GM12865 (cell line): ENCODE data around the gene TAS2R46.
"Not testable (repeated sequence)": the region's sequence is repeated elsewhere in the genome, so short reads cannot be mapped to it uniquely, and the experiment has no call there.

Experiments
- DNase-seq: peaks from one replicate; pipeline ENCODE4 v3.0.0; 2010; ENCODE audit warnings: low read depth
- H3K4me3 ChIP-seq: 2 replicates; pipeline ENCODE4 v1.5.1; 2011; ENCODE audit warnings: mild to moderate bottlenecking, low read depth, low read length, control low read depth
- TF ChIP-seq, protein P1 (sequence below): IDR thresholded peaks from 2 replicates; pipeline ENCODE4 v1.5.1; 2011; ENCODE audit warnings: low read length, control low read depth, low read depth, inconsistent platforms; ENCODE audit not compliant: insufficient read depth; ENCODE audit errors: missing control alignments

Gene TAS2R46, protein sequence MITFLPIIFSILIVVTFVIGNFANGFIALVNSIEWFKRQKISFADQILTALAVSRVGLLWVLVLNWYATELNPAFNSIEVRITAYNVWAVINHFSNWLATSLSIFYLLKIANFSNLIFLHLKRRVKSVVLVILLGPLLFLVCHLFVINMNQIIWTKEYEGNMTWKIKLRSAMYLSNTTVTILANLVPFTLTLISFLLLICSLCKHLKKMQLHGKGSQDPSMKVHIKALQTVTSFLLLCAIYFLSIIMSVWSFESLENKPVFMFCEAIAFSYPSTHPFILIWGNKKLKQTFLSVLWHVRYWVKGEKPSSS

DNA sequence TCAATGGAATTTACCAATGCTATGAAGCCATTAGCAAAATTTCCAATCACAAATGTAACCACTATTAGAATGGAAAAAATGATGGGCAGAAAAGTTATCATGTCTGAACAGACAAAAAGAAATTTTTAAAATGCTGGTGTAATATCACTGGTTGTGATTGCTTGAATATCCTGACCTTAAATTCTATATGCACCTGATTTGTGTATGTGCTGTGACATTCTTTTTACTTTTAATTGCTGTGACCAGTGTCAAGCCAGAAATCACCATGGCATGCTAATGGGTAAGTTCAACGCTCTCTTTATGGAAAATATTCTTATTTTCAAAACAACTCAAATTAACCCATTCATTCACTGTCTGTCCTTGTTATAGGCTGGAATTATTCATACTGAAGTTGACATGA, at the start of gene TAS2R46:
Gene TAS2R46 (minus strand): TSS at position 101 of the 400 bp plus-strand sequence. CDS start 0 bp downstream, at position 101.
- H3K4me3 ChIP-seq, DNase-seq: not testable (repeated sequence)

DNA sequence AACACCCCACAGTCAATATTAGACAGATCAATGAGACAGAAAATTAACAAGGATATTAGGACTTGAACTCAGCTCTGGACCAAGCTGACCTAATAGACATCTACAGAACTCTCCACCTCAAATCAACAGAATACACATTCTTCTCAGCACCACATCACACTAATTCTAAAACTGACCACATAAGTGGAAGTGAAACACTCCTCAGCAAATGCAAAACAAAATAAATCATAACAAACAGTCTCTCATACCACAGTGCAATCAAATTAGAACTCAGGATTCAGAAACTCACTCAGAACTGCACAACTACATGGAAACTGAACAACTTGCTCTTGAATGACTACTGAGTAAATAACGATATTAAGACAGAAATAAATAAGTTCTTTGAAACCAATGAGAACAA, 49.1 kb upstream of the TAS2R46 start:
- not testable (repeated sequence) for H3K4me3 ChIP-seq
- DNase-seq, result peak; percentile 30

DNA sequence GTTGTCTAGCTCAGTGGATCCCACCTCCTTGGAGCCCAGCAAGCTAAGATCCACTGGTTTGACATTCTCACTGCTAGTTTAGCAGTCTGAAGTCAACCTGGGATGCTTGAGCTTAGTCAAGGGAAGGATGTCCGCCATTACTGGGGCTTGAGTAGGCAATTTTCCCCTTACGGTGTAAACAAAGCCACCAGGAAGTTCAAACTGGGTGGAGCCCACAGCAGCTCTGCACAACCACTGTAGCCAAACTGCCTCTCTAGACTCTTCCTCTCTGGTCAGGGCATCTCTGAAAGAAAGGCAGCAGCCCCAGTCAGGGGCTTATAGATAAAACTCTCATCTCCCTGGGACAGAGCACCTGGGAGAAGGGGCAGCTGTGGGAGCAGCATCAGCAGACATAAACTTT, 46.8 kb upstream of the TAS2R46 start:
- TF ChIP-seq, protein P1, sequence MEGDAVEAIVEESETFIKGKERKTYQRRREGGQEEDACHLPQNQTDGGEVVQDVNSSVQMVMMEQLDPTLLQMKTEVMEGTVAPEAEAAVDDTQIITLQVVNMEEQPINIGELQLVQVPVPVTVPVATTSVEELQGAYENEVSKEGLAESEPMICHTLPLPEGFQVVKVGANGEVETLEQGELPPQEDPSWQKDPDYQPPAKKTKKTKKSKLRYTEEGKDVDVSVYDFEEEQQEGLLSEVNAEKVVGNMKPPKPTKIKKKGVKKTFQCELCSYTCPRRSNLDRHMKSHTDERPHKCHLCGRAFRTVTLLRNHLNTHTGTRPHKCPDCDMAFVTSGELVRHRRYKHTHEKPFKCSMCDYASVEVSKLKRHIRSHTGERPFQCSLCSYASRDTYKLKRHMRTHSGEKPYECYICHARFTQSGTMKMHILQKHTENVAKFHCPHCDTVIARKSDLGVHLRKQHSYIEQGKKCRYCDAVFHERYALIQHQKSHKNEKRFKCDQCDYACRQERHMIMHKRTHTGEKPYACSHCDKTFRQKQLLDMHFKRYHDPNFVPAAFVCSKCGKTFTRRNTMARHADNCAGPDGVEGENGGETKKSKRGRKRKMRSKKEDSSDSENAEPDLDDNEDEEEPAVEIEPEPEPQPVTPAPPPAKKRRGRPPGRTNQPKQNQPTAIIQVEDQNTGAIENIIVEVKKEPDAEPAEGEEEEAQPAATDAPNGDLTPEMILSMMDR, result no peak
- DNase-seq, result no peak
- H3K4me3 ChIP-seq, result no peak overlapping the region

DNA sequence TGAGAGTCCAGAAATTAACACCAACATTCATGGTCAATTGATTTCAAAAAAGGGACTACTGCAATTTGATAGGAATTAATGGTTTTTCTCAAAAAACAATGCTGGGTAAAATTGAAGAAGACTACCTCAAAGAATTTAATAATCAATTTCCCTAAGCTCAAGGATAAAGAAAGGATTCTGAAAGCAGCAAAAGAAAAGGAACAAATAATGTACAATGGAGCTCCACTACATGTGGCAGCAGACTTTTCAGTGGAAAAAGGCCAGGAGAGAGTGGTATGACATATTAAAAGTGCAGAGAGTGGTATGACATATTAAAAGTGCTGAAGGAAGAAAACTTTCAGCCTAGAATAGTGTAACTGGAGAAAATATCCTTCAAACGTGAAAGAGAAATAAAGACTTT, 45.6 kb upstream of the TAS2R46 start:
- no peak overlapping the region for H3K4me3 ChIP-seq

DNA sequence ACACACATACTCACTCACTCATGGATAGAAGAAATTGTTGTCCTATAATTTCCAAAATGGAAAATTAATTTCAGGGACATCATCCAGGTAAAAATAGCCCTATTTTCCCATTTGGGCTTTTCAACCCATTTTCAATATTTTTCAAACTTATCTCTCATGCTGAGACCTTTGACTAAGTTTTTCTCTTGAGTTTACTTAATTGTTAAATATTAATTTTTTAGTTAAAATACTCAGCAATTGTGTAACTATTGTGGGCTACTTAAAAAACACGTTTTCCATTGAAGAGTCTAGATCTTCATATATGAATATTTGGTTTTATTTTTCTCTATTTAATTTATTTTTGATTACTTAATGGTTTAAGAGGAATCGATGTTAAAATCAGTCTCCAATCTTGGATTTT, 44.2 kb upstream of the TAS2R46 start:
- H3K4me3 ChIP-seq, result no peak overlapping the region
- no peak for DNase-seq
- TF ChIP-seq, protein P1, result no peak

More for the DNA sequence above, 45.6 kb upstream of the TAS2R46 start:
- no peak for DNase-seq
- TF ChIP-seq, protein P1, result no peak

DNA sequence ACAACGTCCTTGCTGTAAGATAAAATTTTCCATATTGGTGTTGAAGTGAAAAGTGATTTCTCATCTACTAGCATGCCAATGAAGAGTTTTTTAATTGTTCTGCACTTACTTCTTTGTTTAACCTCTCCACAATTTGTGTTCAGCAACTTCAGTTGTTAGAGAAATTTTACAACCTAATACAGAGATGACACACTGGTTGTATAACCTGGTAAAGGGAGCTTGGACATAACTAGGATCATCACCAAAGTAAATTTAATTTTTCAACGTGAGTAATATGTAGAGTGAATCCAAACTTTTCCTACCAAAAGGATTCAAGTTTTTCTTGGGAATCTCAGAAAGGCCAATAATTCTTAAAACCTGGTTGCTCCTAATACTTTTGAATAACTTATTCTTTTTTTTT, 43.5 kb upstream of the TAS2R46 start:
- H3K4me3 ChIP-seq, result no peak overlapping the region
- TF ChIP-seq, protein P1, result no peak

DNA sequence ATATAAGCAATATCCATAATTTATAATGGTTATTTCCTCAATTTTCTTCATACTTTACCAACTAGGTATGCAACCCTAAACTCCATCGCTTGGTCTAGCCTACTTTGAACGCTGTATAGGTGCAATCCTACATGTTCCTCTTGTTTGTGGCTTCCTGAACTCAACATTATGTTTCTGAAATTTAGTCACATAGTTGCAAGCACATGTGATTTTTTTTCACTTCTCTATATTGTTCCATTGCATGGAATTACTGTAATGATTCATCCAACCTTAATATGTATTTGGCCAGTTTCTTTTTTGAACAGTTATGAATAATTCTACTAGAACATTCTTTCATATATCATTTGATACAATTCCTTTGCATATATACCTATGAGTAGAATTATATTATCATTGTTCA, 32.8 kb upstream of the TAS2R46 start:
- DNase-seq, H3K4me3 ChIP-seq: not testable (repeated sequence)

More for the DNA sequence above, 43.5 kb upstream of the TAS2R46 start:
- no peak for DNase-seq

DNA sequence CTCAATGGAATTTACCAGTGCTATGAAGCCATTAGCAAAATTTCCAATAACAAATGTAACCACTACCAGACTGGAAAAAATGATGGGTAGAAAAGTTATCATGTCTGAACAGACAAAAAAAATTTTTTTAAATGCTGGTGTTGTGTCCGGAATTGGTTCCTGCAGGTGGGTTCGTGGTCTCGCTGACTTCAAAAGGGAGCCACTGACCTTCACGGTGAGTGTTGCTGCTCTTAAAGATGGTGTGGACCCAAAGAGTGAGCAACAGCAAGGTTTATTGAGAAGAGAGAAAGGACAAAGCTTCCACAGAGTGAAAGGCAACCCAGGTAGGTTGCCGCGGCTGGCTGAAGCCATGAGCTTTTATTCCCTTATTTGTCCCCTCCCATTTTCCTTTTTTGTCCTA, 30.0 kb upstream of the TAS2R46 start, which contains the start of gene TAS2R43:
Gene TAS2R43 (minus strand): TSS at position 186 of the 400 bp plus-strand sequence. CDS start 84 bp downstream, at position 102.
- H3K4me3 ChIP-seq, result no peak within 1 kb of the TSS
- no peak for DNase-seq
- TF ChIP-seq, protein P1, result no peak
